ENCODE results near the gene PPP1R37. TPM values are rescaled to one million over a fixed set of nuclear protein-coding genes. Genes with fewer than 3 reads are reported as not detected.
A peak's percentile ranks its signal among the peaks of the same experiment; 100 is the strongest.

Gene PPP1R37
- polyA plus RNA-seq, 1 donor from 2014 or later = 53.7 TPM

DNA sequence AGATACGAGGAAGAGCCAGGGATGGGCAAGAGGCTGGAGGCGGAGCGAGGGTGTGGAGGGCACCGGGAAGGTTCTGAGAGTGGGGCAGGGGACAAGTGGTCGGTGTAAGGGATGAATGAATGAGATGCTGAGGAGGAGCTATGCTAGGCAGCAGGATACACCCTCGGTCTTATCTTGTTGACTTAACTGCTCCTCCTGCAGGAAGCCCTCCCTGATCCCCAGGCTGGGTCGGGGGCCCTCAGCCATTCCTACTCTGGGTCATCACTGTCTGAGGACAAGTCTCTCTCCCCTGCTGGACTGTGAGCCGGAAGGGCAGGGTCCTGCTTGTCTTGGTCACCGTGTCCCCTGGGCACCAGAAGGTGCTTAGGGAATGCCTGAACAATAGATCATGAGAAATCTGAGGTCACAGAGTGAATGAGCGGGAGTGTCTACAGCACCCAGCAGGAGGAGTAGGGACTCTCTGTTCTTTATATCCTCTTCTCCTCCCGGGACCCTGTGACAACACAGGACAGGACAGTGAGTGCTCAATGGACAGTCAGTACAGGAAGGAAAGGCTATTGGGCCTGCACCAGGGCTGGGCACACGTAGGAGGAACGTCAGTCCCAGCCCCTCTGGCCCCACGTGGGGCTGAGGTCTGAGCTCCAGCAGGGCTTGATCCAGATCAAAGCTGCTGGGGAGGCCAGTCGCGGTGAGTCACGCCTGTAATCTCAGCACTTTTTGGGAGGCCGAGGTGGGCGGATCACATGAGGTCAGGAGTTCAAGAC, 61.3 kb downstream of the PPP1R37 start:
- no peaks in the 10 kb centered on the region for H3K9me2 ChIP-seq (ENCODE audit: insufficient read depth, low read length)
- H2AFZ ChIP-seq (ENCODE audit: low read depth, low read length) = no peak overlapping the region
- peak overlapping the region; percentile 58 for H3K4me3 ChIP-seq (ENCODE audit: low read length)
- H4K20me1 ChIP-seq (ENCODE audit: insufficient read depth) = no peaks in the 10 kb centered on the region
- TF ChIP-seq, protein P1, sequence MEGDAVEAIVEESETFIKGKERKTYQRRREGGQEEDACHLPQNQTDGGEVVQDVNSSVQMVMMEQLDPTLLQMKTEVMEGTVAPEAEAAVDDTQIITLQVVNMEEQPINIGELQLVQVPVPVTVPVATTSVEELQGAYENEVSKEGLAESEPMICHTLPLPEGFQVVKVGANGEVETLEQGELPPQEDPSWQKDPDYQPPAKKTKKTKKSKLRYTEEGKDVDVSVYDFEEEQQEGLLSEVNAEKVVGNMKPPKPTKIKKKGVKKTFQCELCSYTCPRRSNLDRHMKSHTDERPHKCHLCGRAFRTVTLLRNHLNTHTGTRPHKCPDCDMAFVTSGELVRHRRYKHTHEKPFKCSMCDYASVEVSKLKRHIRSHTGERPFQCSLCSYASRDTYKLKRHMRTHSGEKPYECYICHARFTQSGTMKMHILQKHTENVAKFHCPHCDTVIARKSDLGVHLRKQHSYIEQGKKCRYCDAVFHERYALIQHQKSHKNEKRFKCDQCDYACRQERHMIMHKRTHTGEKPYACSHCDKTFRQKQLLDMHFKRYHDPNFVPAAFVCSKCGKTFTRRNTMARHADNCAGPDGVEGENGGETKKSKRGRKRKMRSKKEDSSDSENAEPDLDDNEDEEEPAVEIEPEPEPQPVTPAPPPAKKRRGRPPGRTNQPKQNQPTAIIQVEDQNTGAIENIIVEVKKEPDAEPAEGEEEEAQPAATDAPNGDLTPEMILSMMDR (IDR thresholded peaks at IDR 0.05; ENCODE audit: poor library complexity, severe bottlenecking) = no peak
- TF ChIP-seq POLR2AphosphoS5 (IDR thresholded peaks at IDR 0.05) = peak; percentile 7
- no peak overlapping the region for H3K27ac ChIP-seq (ENCODE audit: low read length)
- no peak overlapping the region for H3K4me2 ChIP-seq (ENCODE audit: low read length)
- H3K79me2 ChIP-seq (replicated peaks; ENCODE audit: insufficient read depth, low read length) = no peaks in the 10 kb centered on the region
- H3K36me3 ChIP-seq (ENCODE audit: insufficient read depth, low read length) = no peaks in the 10 kb centered on the region
- peak overlapping the region; percentile 31 for H3K9ac ChIP-seq (ENCODE audit: low read length)
- H3K9me3 ChIP-seq (ENCODE audit: low read length) = no peaks in the 10 kb centered on the region
- H3F3A ChIP-seq (ENCODE audit: insufficient read depth, low read length, poor library complexity, severe bottlenecking) = no peaks in the 10 kb centered on the region
- peaks cover 24% of the 10 kb centered on the region for H3K27me3 ChIP-seq (ENCODE audit: insufficient read depth, low read depth, low read length)

GRCh38 chr19:45156011-45156630, 63.1 kb downstream of the PPP1R37 start:
- no peak for TF ChIP-seq RAD21 (conservative IDR thresholded peaks at IDR 0.05)
- TF ChIP-seq POLR2AphosphoS5 (IDR thresholded peaks at IDR 0.05) = peak; percentile 4
- no peaks in the 10 kb centered on the region for H3K79me2 ChIP-seq (replicated peaks; ENCODE audit: insufficient read depth, low read length)
- no peaks in the 10 kb centered on the region for H3K36me3 ChIP-seq (ENCODE audit: insufficient read depth, low read length)
- no peaks in the 10 kb centered on the region for H4K20me1 ChIP-seq (ENCODE audit: insufficient read depth)
- no peak overlapping the region for H3K27ac ChIP-seq (ENCODE audit: low read length)
- H3K9ac ChIP-seq (ENCODE audit: low read length) = no peak overlapping the region
- H3K4me2 ChIP-seq (ENCODE audit: low read length) = no peak overlapping the region
- no peak overlapping the region for H3K4me3 ChIP-seq (ENCODE audit: low read length)
- no peak overlapping the region for H2AFZ ChIP-seq (ENCODE audit: low read depth, low read length)
- no peaks in the 10 kb centered on the region for H3F3A ChIP-seq (ENCODE audit: insufficient read depth, low read length, poor library complexity, severe bottlenecking)
- no peaks in the 10 kb centered on the region for H3K9me2 ChIP-seq (ENCODE audit: insufficient read depth, low read length)
- no peaks in the 10 kb centered on the region for H3K9me3 ChIP-seq (ENCODE audit: low read length)
- peaks cover 24% of the 10 kb centered on the region for H3K27me3 ChIP-seq (ENCODE audit: insufficient read depth, low read depth, low read length)

DNA sequence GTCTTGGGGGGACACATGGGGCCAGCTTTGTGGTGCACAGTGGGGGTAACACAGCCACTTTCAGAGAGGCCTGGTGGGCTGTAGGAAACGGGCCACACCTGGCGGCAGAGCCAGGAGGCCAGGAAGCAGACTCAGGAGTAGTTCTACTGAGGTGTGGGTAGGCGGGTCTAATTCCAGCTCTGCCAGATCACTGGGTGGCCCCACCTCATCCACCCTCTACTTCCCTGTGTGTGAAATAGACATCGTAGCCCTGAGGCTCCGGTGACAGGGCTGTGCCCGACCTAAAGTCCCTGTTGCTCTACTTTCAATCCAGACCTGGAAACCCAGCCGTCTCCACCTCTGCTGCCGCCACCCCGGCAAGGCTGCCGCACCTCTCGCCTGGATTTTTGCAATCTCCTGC, 63.8 kb downstream of the PPP1R37 start:
- H3K9ac ChIP-seq (ENCODE audit: low read length) = no peak overlapping the region
- peaks cover 19% of the 10 kb centered on the region for H3K27me3 ChIP-seq (ENCODE audit: insufficient read depth, low read depth, low read length)
- no peaks in the 10 kb centered on the region for H3K9me3 ChIP-seq (ENCODE audit: low read length)
- no peak overlapping the region for H3K4me3 ChIP-seq (ENCODE audit: low read length)
- H3F3A ChIP-seq (ENCODE audit: insufficient read depth, low read length, poor library complexity, severe bottlenecking) = no peaks in the 10 kb centered on the region
- H2AFZ ChIP-seq (ENCODE audit: low read depth, low read length) = no peak overlapping the region
- no peak for TF ChIP-seq EZH2 (IDR thresholded peaks at IDR 0.05; ENCODE audit: borderline replicate concordance, insufficient read depth, low read length, poor library complexity, severe bottlenecking)
- TF ChIP-seq EP300 (conservative IDR thresholded peaks at IDR 0.05; ENCODE audit: poor library complexity, severe bottlenecking) = no peak
- TF ChIP-seq, protein P1 (IDR thresholded peaks at IDR 0.05; ENCODE audit: poor library complexity, severe bottlenecking) = no peak
- no peak for TF ChIP-seq MXI1 (conservative IDR thresholded peaks at IDR 0.05; ENCODE audit: poor library complexity, severe bottlenecking)
- TF ChIP-seq SMC3 (conservative IDR thresholded peaks at IDR 0.05; ENCODE audit: poor library complexity) = no peak
- TF ChIP-seq POLR2AphosphoS5 (IDR thresholded peaks at IDR 0.05) = no peak
- no peak for TF ChIP-seq TAF1 (IDR thresholded peaks at IDR 0.05; ENCODE audit: low read depth)
- no peak for TF ChIP-seq RAD21 (conservative IDR thresholded peaks at IDR 0.05)
- TF ChIP-seq REST (IDR thresholded peaks at IDR 0.05; ENCODE audit: borderline replicate concordance) = no peak
- H3K36me3 ChIP-seq (ENCODE audit: insufficient read depth, low read length) = no peaks in the 10 kb centered on the region
- no peaks in the 10 kb centered on the region for H3K79me2 ChIP-seq (replicated peaks; ENCODE audit: insufficient read depth, low read length)
- no peak overlapping the region for H3K4me2 ChIP-seq (ENCODE audit: low read length)
- H3K27ac ChIP-seq (ENCODE audit: low read length) = no peak overlapping the region
- H4K20me1 ChIP-seq (ENCODE audit: insufficient read depth) = no peaks in the 10 kb centered on the region
- H3K9me2 ChIP-seq (ENCODE audit: insufficient read depth, low read length) = no peaks in the 10 kb centered on the region
